OCI-LY7 (cell line): ENCODE results near the gene AUNIP. TPM values are rescaled to one million over a fixed set of nuclear protein-coding genes. Genes with fewer than 3 reads are reported as not detected.
A peak's percentile ranks its signal among the peaks of the same experiment; 100 is the strongest.

Source experiments
- BruUV-seq: library from RNA; stranded (reverse); fragments of 400-500 nt; replicated peaks from 2 replicates; lab custom pipeline; 2021; lab: Mats Ljungman, UMichigan
- CTCF ChIA-PET: fragments of 300-600 bp; sonication (Branson Sonifier 250); formaldehyde crosslinking; loops from one replicate; lab custom pipeline; 2022; ENCODE audit warnings: antibody characterized with exemption; ENCODE audit not compliant: unreplicated experiment; lab: Charles Lee
- POLR2A ChIA-PET: fragments of 300-600 bp; sonication (Branson Sonifier 250); formaldehyde crosslinking; loops from one replicate; lab custom pipeline; 2022; ENCODE audit warnings: antibody characterized with exemption; lab: Charles Lee
- DNase-seq: peaks from one replicate; pipeline ENCODE4 v3.0.0-alpha.2; 2015; ENCODE audit warnings: low spot score
- H2AFZ ChIP-seq: fragments of 200-600 bp; sonication (generic), shearing (Covaris generic); 2 replicates; pipeline ENCODE4 v1.6.1; 2014; ENCODE audit warnings: mild to moderate bottlenecking, antibody characterized with exemption, low read length, moderate library complexity
- H3K27ac ChIP-seq: fragments of 200-600 bp; sonication (generic); 2 replicates; pipeline ENCODE4 v1.5.1; 2014; ENCODE audit warnings: mixed run types, low read depth, mild to moderate bottlenecking, moderate library complexity, low read length, inconsistent platforms; ENCODE audit not compliant: poor library complexity, severe bottlenecking
- H3K36me3 ChIP-seq: fragments of 200-600 bp; sonication (generic); 2 replicates; pipeline ENCODE4 v1.6.1; 2014; ENCODE audit warnings: mild to moderate bottlenecking, antibody characterized with exemption, low read length, moderate library complexity, mixed read lengths; ENCODE audit not compliant: insufficient read depth
- H3K4me1 ChIP-seq: fragments of 200-600 bp; sonication (generic); 2 replicates; pipeline ENCODE4 v1.5.1; 2014; ENCODE audit warnings: mild to moderate bottlenecking, low read length; ENCODE audit not compliant: insufficient read depth, poor library complexity, severe bottlenecking
- H3K4me2 ChIP-seq: fragments of 200-600 bp; sonication (generic); 2 replicates; pipeline ENCODE4 v1.6.1; 2014; ENCODE audit warnings: mild to moderate bottlenecking, low read length
- H3K4me3 ChIP-seq: fragments of 200-600 bp; sonication (generic); 2 replicates; pipeline ENCODE4 v1.5.1; 2014; ENCODE audit warnings: mild to moderate bottlenecking, low read depth, low read length; ENCODE audit not compliant: poor library complexity, severe bottlenecking
- H3K79me2 ChIP-seq: fragments of 200-600 bp; sonication (generic); 2 replicates; pipeline ENCODE4 v1.6.1; 2016; ENCODE audit warnings: low read depth, mild to moderate bottlenecking, low read length, moderate library complexity, mixed read lengths; ENCODE audit not compliant: insufficient read depth
- H3K9me2 ChIP-seq: fragments of 200-600 bp; sonication (generic); 2 replicates; pipeline ENCODE4 v1.6.1; 2016; ENCODE audit warnings: mild to moderate bottlenecking, low read length, mixed read lengths; ENCODE audit not compliant: insufficient read depth
- H3K9me3 ChIP-seq: fragments of 200-600 bp; sonication (generic); 2 replicates; pipeline ENCODE4 v1.6.1; 2014; ENCODE audit warnings: mild to moderate bottlenecking, mixed run types, low read length, mixed read lengths
- H4K20me1 ChIP-seq: fragments of 200-600 bp; sonication (generic); 2 replicates; pipeline ENCODE4 v1.6.1; 2014; ENCODE audit warnings: mild to moderate bottlenecking, antibody characterized with exemption, low read length, moderate library complexity, mixed read lengths; ENCODE audit not compliant: insufficient read depth
- CTCF ChIP-seq: fragments of 200-600 bp; sonication (generic); conservative IDR thresholded peaks from 2 replicates; pipeline ENCODE4 v1.5.1; 2014; ENCODE audit warnings: mild to moderate bottlenecking, antibody characterized with exemption, low read length, moderate library complexity, mixed read lengths
- EZH2phosphoT487 ChIP-seq: fragments of 200-600 bp; sonication (generic); IDR thresholded peaks from 2 replicates; pipeline ENCODE4 v1.6.1; 2018; ENCODE audit warnings: low read depth, borderline replicate concordance, mild to moderate bottlenecking, mixed run types, antibody characterized with exemption, low read length, moderate library complexity, mixed read lengths
- intact Hi-C: fragments of 100-400 bp; cut with micrococcal nuclease; formaldehyde crosslinking; loops from one replicate; pipeline ENCODE4 v1.10.0; 2022; ENCODE audit not compliant: unreplicated experiment
- total RNA-seq, 2 experiments: library from RNA; depleted of rRNA in 1 of 2; stranded (reverse); fragments of >200 nt in 1 of 2; shearing (Covaris generic) in 1 of 2; gene quantifications; 2 replicates each; pipeline ENCODE4 v1.2.3, GENCODE V29; 2014 to 2022

AUNIP gene
- total RNA-seq, 2 experiments from 2014 or later: 15.1 to 21.5 TPM

GRCh38 chr1:25826571-25826970 is 32.7 kb downstream of the AUNIP start:
- no peak for DNase-seq
- Histone ChIP-seq H3K4me2 (no peak overlapping the region), H4K20me1 (no peaks in the 10 kb centered on the region), H3K9me3 (no peaks in the 10 kb centered on the region), H3K4me1 (peaks cover 6% of the 10 kb centered on the region), H3K79me2 (peaks cover 6% of the 10 kb centered on the region; the same call in 1 of the 2 replicates), H3K4me3 (no peak overlapping the region), H3K36me3 (peaks cover 53% of the 10 kb centered on the region), H3K9me2 (no peaks in the 10 kb centered on the region), H2AFZ (no peak overlapping the region), H3K27ac (no peak overlapping the region)
- intact Hi-C loops: loop anchor here (10.0 kb wide), 1 partner anchor 582 kb away; the partner anchor contains the start of gene RSRP1
- TF ChIP-seq EZH2phosphoT487: no peak
- no peak for TF ChIP-seq CTCF
- no TSS peak for BruUV-seq
- ChIA-PET POLR2A (no interaction called here), CTCF (no interaction called here)

- Histone ChIP-seq H3K79me2 (peaks cover 12% of the 10 kb centered on the region; the same call in 1 of the 2 replicates), H3K4me1 (peaks cover 12% of the 10 kb centered on the region), H3K27ac (no peak overlapping the region), H3K4me3 (no peak overlapping the region), H3K9me2 (no peaks in the 10 kb centered on the region), H3K4me2 (no peak overlapping the region), H3K9me3 (no peaks in the 10 kb centered on the region), H3K36me3 (peaks cover 44% of the 10 kb centered on the region), H2AFZ (no peak overlapping the region), H4K20me1 (no peaks in the 10 kb centered on the region)
- no TSS peak for BruUV-seq
- no peak for TF ChIP-seq EZH2phosphoT487
- TF ChIP-seq CTCF: no peak
- intact Hi-C loops: loop anchor here (10.0 kb wide), 1 partner anchor 581 kb away; the partner anchor contains the start of gene RSRP1
- ChIA-PET POLR2A (interaction anchor here (1.1 kb wide), 1 partner anchor 20 kb away, joined by 3 read pairs; no protein-coding TSS in a partner anchor), CTCF (no interaction called here)
- no peak for DNase-seq
Measured at GRCh38 chr1:25825605-25826004, 33.7 kb downstream of the AUNIP start.

- H3K4me3 ChIP-seq: peak overlapping the region; percentile 84
- CTCF ChIA-PET: interaction anchor here (1.2 kb wide), 1 partner anchor 10 kb away, joined by 3 read pairs; no protein-coding TSS in a partner anchor
- H3K36me3 ChIP-seq: peaks cover 8% of the 10 kb centered on the region
- no peak overlapping the region for H2AFZ ChIP-seq
- no peaks in the 10 kb centered on the region for H3K9me3 ChIP-seq
- no peaks in the 10 kb centered on the region for H3K9me2 ChIP-seq
- peak overlapping the region; percentile 87 for H3K27ac ChIP-seq
- BruUV-seq: no TSS peak
- TF ChIP-seq CTCF (no peak), EZH2phosphoT487 (no peak)
- peaks cover 12% of the 10 kb centered on the region; the same call in 1 of the 2 replicates for H3K79me2 ChIP-seq
- peak overlapping the region; percentile 74 for H3K4me2 ChIP-seq
- H3K4me1 ChIP-seq: peaks cover 30% of the 10 kb centered on the region
- no peaks in the 10 kb centered on the region for H4K20me1 ChIP-seq
- POLR2A ChIA-PET: interaction anchor here (1.1 to 2.0 kb wide), 2 partner anchors 23 to 176 kb away, joined by 6 read pairs; partner anchors contain the start of gene PAFAH2
- intact Hi-C loops: loop anchor here (2.0 to 10.0 kb wide), 2 partner anchors 177 to 577 kb away; partner anchors contain the start of genes PAFAH2 and RSRP1
- DNase-seq: no peak
Measured at GRCh38 chr1:25821630-25822091, 37.6 kb downstream of the AUNIP start.
